ENCODE data around the gene GDF7. TPM values are rescaled to one million over a fixed set of nuclear protein-coding genes. Genes with fewer than 3 reads are reported as not detected.

Gene GDF7
- polyA plus RNA-seq, 1 donor (not counting 4 experiments of a cell fraction or from before 2014, with no cell fraction given) = not detected

- Histone ChIP-seq H3K9me1 (ENCODE audit: control insufficient read depth, extremely low read depth, insufficient read depth, low read length) (no peaks in the 10 kb centered on the region), H3K4me1 (ENCODE audit: control insufficient read depth, extremely low read depth, insufficient read depth, low read length) (peaks cover 12% of the 10 kb centered on the region), H3K9ac (ENCODE audit: control insufficient read depth, extremely low read depth, insufficient read depth, low read length) (no peak overlapping the region), H3K9me3 (ENCODE audit: control insufficient read depth, low read depth, low read length) (no peaks in the 10 kb centered on the region), H3K27ac (ENCODE audit: control insufficient read depth, insufficient read depth, low read length) (no peak overlapping the region), H4K20me1 (ENCODE audit: control insufficient read depth, extremely low read depth, insufficient read depth, low read length) (no peaks in the 10 kb centered on the region), H3K27me3 (ENCODE audit: control insufficient read depth, extremely low read depth, insufficient read depth, low read length) (no peaks in the 10 kb centered on the region), H3K4me3 (ENCODE audit: control insufficient read depth in 2 of 3, extremely low read depth in 1 of 3, insufficient read depth in 2 of 3, low read depth in 1 of 3, low read length in 3 of 3) (no peak overlapping the region), H3K4me2 (ENCODE audit: control insufficient read depth, extremely low read depth, insufficient read depth, low read depth, low read length) (no peak overlapping the region), H3K36me3 (ENCODE audit: control insufficient read depth in 2 of 2, extremely low read depth in 1 of 2, insufficient read depth in 2 of 2, low read length in 2 of 2) (no peaks in the 10 kb centered on the region), H2AFZ (ENCODE audit: control insufficient read depth, low read length) (no peak overlapping the region), H3K79me2 (ENCODE audit: control insufficient read depth, insufficient read depth, low read length) (no peaks in the 10 kb centered on the region)
- DNase-seq (ENCODE audit: low read depth, low spot score) (no peak), FAIRE-seq (no peak)
- TF ChIP-seq EZH2 (IDR thresholded peaks at IDR 0.05; ENCODE audit: low read length) (no peak), CTCF (optimal IDR thresholded peaks at IDR 0.05 in 1 of 3, IDR thresholded peaks at IDR 0.05 in 1 of 3, conservative IDR thresholded peaks at IDR 0.05 in 1 of 3; ENCODE audit: extremely low read depth in 1 of 3, insufficient read depth in 2 of 3, low read length in 3 of 3) (no peak)
- dilution Hi-C loops (cut with MboI; ENCODE audit: extremely low pct_ligation_motif_present, low sequenced_read_pairs) = no loop called here
These were observed 58.8 kb downstream of the GDF7 start for GRCh38 chr2:20725782-20726181.

DNA sequence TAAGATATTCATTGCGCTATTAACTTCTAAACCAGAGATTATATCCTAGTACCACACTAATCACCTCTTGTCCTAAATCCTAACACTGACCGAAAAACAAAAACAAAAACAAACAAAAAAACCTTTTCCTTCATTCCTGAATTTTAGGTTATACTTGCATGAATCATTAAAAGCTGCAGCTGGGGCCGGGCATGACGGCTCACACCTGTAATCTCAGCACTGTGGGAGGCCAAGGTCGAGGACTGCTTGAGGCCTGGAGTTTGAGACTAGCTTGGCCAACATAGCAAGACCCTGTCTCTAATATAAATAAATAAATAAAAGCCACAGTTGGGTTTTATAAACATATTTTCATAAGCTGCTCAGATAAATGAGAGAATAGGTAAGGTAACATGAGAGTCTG is 60.0 kb downstream of the GDF7 start:
- FAIRE-seq = no peak
- Histone ChIP-seq H3K9ac (ENCODE audit: control insufficient read depth, extremely low read depth, insufficient read depth, low read length) (no peak overlapping the region), H3K9me1 (ENCODE audit: control insufficient read depth, extremely low read depth, insufficient read depth, low read length) (no peaks in the 10 kb centered on the region), H3K4me3 (ENCODE audit: control insufficient read depth in 2 of 3, extremely low read depth in 1 of 3, insufficient read depth in 2 of 3, low read depth in 1 of 3, low read length in 3 of 3) (no peak overlapping the region), H2AFZ (ENCODE audit: control insufficient read depth, low read length) (no peak overlapping the region), H3K9me3 (ENCODE audit: control insufficient read depth, low read depth, low read length) (no peaks in the 10 kb centered on the region), H3K79me2 (ENCODE audit: control insufficient read depth, insufficient read depth, low read length) (no peaks in the 10 kb centered on the region), H4K20me1 (ENCODE audit: control insufficient read depth, extremely low read depth, insufficient read depth, low read length) (no peaks in the 10 kb centered on the region), H3K36me3 (ENCODE audit: control insufficient read depth in 2 of 2, extremely low read depth in 1 of 2, insufficient read depth in 2 of 2, low read length in 2 of 2) (no peaks in the 10 kb centered on the region), H3K4me1 (ENCODE audit: control insufficient read depth, extremely low read depth, insufficient read depth, low read length) (peaks cover 12% of the 10 kb centered on the region), H3K27ac (ENCODE audit: control insufficient read depth, insufficient read depth, low read length) (no peak overlapping the region), H3K4me2 (ENCODE audit: control insufficient read depth, extremely low read depth, insufficient read depth, low read depth, low read length) (no peak overlapping the region), H3K27me3 (ENCODE audit: control insufficient read depth, extremely low read depth, insufficient read depth, low read length) (no peaks in the 10 kb centered on the region)
- TF ChIP-seq EZH2 (IDR thresholded peaks at IDR 0.05; ENCODE audit: low read length) = no peak
- TF ChIP-seq CTCF (optimal IDR thresholded peaks at IDR 0.05 in 1 of 3, IDR thresholded peaks at IDR 0.05 in 1 of 3, conservative IDR thresholded peaks at IDR 0.05 in 1 of 3; ENCODE audit: extremely low read depth in 1 of 3, insufficient read depth in 2 of 3, low read length in 3 of 3) = no peak
- dilution Hi-C loops (cut with MboI; ENCODE audit: extremely low pct_ligation_motif_present, low sequenced_read_pairs) = no loop called here
- DNase-seq (ENCODE audit: low read depth, low spot score) = no peak
